HepG2 (cell line): Measurements from ENCODE around the gene ZBTB46.
"Not testable (repeated sequence)": the region's sequence is repeated elsewhere in the genome, so short reads cannot be mapped to it uniquely, and the experiment has no call there.

ENCODE experiments used
- FOSL2 ChIP-seq: sonication (generic); formaldehyde crosslinking; IDR thresholded peaks from 2 replicates; pipeline ENCODE4 v1.4.0; 2020; ENCODE audit warnings: missing genetic modification reagents
- FOXJ3 ChIP-seq: sonication (generic); formaldehyde crosslinking; IDR thresholded peaks from 2 replicates; pipeline ENCODE4 v1.4.0; 2020; ENCODE audit warnings: missing genetic modification reagents, mild to moderate bottlenecking, borderline replicate concordance
- MED13 ChIP-seq: sonication (generic); formaldehyde crosslinking; IDR thresholded peaks from 2 replicates; pipeline ENCODE4 v1.5.0; 2020; ENCODE audit warnings: missing genetic modification reagents
- SNRNP70 ChIP-seq: fragments of 200-400 bp; formaldehyde crosslinking; IDR thresholded peaks from 2 replicates; pipeline ENCODE4 v1.6.1; 2017; ENCODE audit warnings: mild to moderate bottlenecking, low read depth, low read length, moderate library complexity
- ZNF12 ChIP-seq: sonication (generic); formaldehyde crosslinking; IDR thresholded peaks from 2 replicates; pipeline ENCODE4 v1.5.0; 2020; ENCODE audit warnings: missing genetic modification reagents
- TF ChIP-seq, protein P1 (sequence below): sonication (generic); formaldehyde crosslinking; IDR thresholded peaks from 2 replicates; pipeline ENCODE4 v1.4.0; 2020; ENCODE audit warnings: missing genetic modification reagents
- TF ChIP-seq, protein P2 (sequence below): sonication (generic); formaldehyde crosslinking; IDR thresholded peaks from 2 replicates; pipeline ENCODE4 v1.5.0; 2020; ENCODE audit warnings: mild to moderate bottlenecking, missing genetic modification reagents, moderate library complexity

GRCh38 chr20:63801174-63801573 lies 29.9 kb downstream of the ZBTB46 start:
- TF ChIP-seq, protein P1, sequence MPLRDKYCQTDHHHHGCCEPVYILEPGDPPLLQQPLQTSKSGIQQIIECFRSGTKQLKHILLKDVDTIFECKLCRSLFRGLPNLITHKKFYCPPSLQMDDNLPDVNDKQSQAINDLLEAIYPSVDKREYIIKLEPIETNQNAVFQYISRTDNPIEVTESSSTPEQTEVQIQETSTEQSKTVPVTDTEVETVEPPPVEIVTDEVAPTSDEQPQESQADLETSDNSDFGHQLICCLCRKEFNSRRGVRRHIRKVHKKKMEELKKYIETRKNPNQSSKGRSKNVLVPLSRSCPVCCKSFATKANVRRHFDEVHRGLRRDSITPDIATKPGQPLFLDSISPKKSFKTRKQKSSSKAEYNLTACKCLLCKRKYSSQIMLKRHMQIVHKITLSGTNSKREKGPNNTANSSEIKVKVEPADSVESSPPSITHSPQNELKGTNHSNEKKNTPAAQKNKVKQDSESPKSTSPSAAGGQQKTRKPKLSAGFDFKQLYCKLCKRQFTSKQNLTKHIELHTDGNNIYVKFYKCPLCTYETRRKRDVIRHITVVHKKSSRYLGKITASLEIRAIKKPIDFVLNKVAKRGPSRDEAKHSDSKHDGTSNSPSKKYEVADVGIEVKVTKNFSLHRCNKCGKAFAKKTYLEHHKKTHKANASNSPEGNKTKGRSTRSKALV (CRISPR knock-in tag), result not testable (repeated sequence)
- not testable (repeated sequence) for TF ChIP-seq SNRNP70; FOSL2 (CRISPR knock-in tag); MED13; FOXJ3 (CRISPR knock-in tag); ZNF12 (CRISPR knock-in tag)
- TF ChIP-seq, protein P2, sequence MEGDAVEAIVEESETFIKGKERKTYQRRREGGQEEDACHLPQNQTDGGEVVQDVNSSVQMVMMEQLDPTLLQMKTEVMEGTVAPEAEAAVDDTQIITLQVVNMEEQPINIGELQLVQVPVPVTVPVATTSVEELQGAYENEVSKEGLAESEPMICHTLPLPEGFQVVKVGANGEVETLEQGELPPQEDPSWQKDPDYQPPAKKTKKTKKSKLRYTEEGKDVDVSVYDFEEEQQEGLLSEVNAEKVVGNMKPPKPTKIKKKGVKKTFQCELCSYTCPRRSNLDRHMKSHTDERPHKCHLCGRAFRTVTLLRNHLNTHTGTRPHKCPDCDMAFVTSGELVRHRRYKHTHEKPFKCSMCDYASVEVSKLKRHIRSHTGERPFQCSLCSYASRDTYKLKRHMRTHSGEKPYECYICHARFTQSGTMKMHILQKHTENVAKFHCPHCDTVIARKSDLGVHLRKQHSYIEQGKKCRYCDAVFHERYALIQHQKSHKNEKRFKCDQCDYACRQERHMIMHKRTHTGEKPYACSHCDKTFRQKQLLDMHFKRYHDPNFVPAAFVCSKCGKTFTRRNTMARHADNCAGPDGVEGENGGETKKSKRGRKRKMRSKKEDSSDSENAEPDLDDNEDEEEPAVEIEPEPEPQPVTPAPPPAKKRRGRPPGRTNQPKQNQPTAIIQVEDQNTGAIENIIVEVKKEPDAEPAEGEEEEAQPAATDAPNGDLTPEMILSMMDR (CRISPR knock-in tag), result not testable (repeated sequence)
